Kidney (tissue), 14 donors: ENCODE data around the gene ZNF438. TPM values are rescaled to one million over a fixed set of nuclear protein-coding genes. Genes with fewer than 3 reads are reported as not detected.
"Not testable (repeated sequence)": the region's sequence is repeated elsewhere in the genome, so short reads cannot be mapped to it uniquely, and the experiment has no call there.

Experiments used
- DNase-seq, 5 donors: peaks; one replicate each; pipeline ENCODE4 v3.0.0-alpha.2; 2013 to 2020
- FAIRE-seq: peaks from 2 replicates; lab custom pipeline; 2012; peaks lifted over from hg19 to GRCh38; lab: Jason Lieb, UNC
- H3K27ac ChIP-seq, 2 donors: one replicate each; pipeline ENCODE4 v1.7.0; 2013; ENCODE audit warnings: low read depth in 2 of 2, low read length in 2 of 2, inconsistent platforms in 1 of 2
- H3K27me3 ChIP-seq: one replicate; pipeline ENCODE4 v1.7.1; 2013; ENCODE audit warnings: low read length, inconsistent platforms; ENCODE audit not compliant: control insufficient read depth, insufficient read depth
- H3K36me3 ChIP-seq, 3 donors: one replicate each; pipeline versions ENCODE4 v1.7.0 to v1.7.1; 2013; ENCODE audit warnings: low read length in 3 of 3, control low read depth in 1 of 3, inconsistent platforms in 1 of 3; ENCODE audit not compliant: insufficient read depth in 3 of 3, control insufficient read depth in 2 of 3
- H3K4me1 ChIP-seq, 3 donors: one replicate each; pipeline versions ENCODE4 v1.7.0 to v1.7.1; 2013; ENCODE audit warnings: low read length in 3 of 3, inconsistent platforms in 1 of 3, low read depth in 1 of 3; ENCODE audit not compliant: control insufficient read depth in 2 of 3, insufficient read depth in 2 of 3
- H3K4me3 ChIP-seq, 3 donors: one replicate each; pipeline versions ENCODE4 v1.7.0 to v1.8.1; 2013; ENCODE audit warnings: low read length in 3 of 3, control low read depth in 1 of 3, inconsistent platforms in 1 of 3
- H3K9ac ChIP-seq, 3 donors: one replicate each; pipeline versions ENCODE4 v1.7.0 to v1.7.1; 2013; ENCODE audit warnings: low read length in 3 of 3, control low read depth in 1 of 3, inconsistent platforms in 1 of 3
- H3K9me3 ChIP-seq, 3 donors: one replicate each; pipeline versions ENCODE4 v1.7.0 to v1.7.1; 2013; ENCODE audit warnings: low read length in 3 of 3, control low read depth in 1 of 3, inconsistent platforms in 1 of 3; ENCODE audit not compliant: control insufficient read depth in 2 of 3, insufficient read depth in 1 of 3
- intact Hi-C: fragments of 100-400 bp; cut with DNase I; formaldehyde crosslinking; loops from one replicate; pipeline ENCODE4 v1.11.1; 2022
- polyA plus RNA-seq: library from polyadenylated mRNA; stranded (reverse); fragments of 350-450 nt; fragmentation: Illumina TruSeq; extraction: RNeasy Lipid Tissue Mini Kit (QIAGEN cat#74804); gene quantifications from one replicate; pipeline ENCODE4 v1.2.3, GENCODE V29; 2014; ENCODE audit warnings: low read depth, low replicate concordance; ENCODE audit not compliant: insufficient read depth
- total RNA-seq: library from RNA; stranded (reverse); fragmentation: NEBNext Ultra II Directional; extraction: Animal tissue kit (Norgen Biotek cat#: 25700); gene quantifications from one replicate; pipeline ENCODE4 v1.2.1, GENCODE V29; 2021
- TF ChIP-seq, protein P1 (sequence below): IDR thresholded peaks from 3 replicates; pipeline ENCODE4 v1.5.1; 2012; ENCODE audit warnings: mild to moderate bottlenecking, moderate library complexity, borderline replicate concordance; ENCODE audit not compliant: insufficient read depth; ENCODE audit errors: extremely low read depth
- donor health status: control.
- donor health status: control.
- donor health status: control.
- donor health status: control.
- donor health status: control.
- donor health status: DM: yes; HTN: yes; CAD: no.
- donor health status: Normal renal cell carcinoma (clear cell type).

The ZNF438 gene
- total and polyA plus RNA-seq, 2 donors from 2014 or later, result 5.9 to 9.9 TPM

DNA sequence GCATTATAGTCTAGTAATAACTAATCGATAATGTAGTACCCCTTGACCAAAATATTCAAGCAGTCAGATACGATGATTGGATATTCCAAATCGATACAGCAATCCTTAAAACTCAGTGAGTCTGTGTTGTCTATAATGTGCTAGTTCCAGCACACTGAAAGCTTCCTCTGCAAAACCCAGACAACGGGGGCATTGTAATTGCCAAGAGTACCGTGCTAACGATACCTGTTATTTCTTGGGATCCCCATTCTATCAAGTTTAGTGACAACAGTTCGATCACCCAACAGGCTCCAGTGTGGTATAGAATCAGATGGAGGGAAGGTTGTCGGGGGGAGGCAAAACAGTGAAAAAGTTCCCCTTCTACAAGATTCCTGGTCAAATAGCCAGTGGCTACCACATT is 865 bp downstream of the ZNF438 start:
- TF ChIP-seq, protein P1, sequence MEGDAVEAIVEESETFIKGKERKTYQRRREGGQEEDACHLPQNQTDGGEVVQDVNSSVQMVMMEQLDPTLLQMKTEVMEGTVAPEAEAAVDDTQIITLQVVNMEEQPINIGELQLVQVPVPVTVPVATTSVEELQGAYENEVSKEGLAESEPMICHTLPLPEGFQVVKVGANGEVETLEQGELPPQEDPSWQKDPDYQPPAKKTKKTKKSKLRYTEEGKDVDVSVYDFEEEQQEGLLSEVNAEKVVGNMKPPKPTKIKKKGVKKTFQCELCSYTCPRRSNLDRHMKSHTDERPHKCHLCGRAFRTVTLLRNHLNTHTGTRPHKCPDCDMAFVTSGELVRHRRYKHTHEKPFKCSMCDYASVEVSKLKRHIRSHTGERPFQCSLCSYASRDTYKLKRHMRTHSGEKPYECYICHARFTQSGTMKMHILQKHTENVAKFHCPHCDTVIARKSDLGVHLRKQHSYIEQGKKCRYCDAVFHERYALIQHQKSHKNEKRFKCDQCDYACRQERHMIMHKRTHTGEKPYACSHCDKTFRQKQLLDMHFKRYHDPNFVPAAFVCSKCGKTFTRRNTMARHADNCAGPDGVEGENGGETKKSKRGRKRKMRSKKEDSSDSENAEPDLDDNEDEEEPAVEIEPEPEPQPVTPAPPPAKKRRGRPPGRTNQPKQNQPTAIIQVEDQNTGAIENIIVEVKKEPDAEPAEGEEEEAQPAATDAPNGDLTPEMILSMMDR, result no peak
- H3K36me3 ChIP-seq, result no peaks in the 10 kb centered on the region
- H3K27ac ChIP-seq, result peak overlapping the region; percentile 99 to 100
- H3K9me3 ChIP-seq, result no peaks in the 10 kb centered on the region
- H3K4me3 ChIP-seq, result peak overlapping the region; percentile 59 to 71 (median 71)
- H3K27me3 ChIP-seq, result no peaks in the 10 kb centered on the region
- FAIRE-seq, result no peak
- no peak for DNase-seq
- H3K9ac ChIP-seq, result peak overlapping the region; percentile 17 to 74 (median 52)
- peaks cover 0 to 7% (median 6%) of the 10 kb centered on the region in 3 donors for H3K4me1 ChIP-seq
- intact Hi-C loops, result no loop called here

DNA sequence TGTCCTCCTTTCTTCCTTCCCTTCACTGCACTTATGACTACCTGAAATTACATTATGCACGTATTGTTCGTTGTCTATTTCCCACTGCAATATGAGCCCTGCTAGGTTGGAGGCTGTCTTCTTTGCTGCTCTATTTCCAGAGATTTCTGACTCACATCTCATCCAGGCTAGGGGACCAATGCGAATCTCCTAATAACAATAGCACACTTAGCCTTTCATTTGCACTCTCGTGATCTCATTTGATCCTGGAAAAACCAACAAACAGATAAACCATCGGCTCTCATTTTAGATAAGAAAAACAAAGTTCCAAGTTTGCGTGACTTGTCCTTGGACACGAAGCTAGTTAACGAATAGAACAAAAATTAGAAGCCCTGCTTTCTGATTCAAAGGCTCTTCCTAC is 1.4 kb downstream of the ZNF438 start:
- no peak overlapping the region for H3K9ac ChIP-seq
- peak overlapping the region in 1 of 3 donors; percentile 71 for H3K4me3 ChIP-seq
- intact Hi-C loops, result no loop called here
- no peaks in the 10 kb centered on the region for H3K9me3 ChIP-seq
- TF ChIP-seq, protein P1, result no peak
- no peaks in the 10 kb centered on the region for H3K36me3 ChIP-seq
- no peaks in the 10 kb centered on the region for H3K27me3 ChIP-seq
- no peak overlapping the region for H3K27ac ChIP-seq
- FAIRE-seq (no peak), DNase-seq (no peak)
- H3K4me1 ChIP-seq, result peaks cover 0 to 7% (median 6%) of the 10 kb centered on the region in 3 donors

DNA sequence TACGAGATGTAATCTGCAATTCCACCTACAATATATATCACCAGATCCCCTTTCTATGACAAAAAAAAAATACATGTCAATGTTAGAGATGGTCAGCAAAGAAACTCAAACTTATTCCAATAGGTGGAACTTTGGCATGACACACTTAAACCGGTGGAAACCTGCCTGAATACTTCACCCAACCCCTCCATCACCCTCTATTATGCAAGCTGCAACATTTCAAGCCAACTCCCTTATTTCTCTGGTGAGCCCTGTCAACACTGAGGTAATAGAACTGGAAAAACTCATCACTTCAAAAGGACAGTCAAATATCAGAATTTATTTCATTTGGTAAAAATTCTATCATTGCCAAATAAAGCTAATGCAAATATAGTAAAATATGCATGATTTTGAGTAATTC is 3.6 kb downstream of the ZNF438 start:
- intact Hi-C loops, result no loop called here
- DNase-seq (no peak), FAIRE-seq (no peak)
- no peaks in the 10 kb centered on the region for H3K36me3 ChIP-seq
- H3K9ac ChIP-seq, result no peak overlapping the region
- H3K27ac ChIP-seq, result no peak overlapping the region
- H3K4me1 ChIP-seq, result peaks cover 0 to 7% (median 6%) of the 10 kb centered on the region in 3 donors
- H3K27me3 ChIP-seq, result no peaks in the 10 kb centered on the region
- H3K9me3 ChIP-seq, result no peaks in the 10 kb centered on the region
- no peak overlapping the region for H3K4me3 ChIP-seq
- TF ChIP-seq, protein P1, result no peak

DNA sequence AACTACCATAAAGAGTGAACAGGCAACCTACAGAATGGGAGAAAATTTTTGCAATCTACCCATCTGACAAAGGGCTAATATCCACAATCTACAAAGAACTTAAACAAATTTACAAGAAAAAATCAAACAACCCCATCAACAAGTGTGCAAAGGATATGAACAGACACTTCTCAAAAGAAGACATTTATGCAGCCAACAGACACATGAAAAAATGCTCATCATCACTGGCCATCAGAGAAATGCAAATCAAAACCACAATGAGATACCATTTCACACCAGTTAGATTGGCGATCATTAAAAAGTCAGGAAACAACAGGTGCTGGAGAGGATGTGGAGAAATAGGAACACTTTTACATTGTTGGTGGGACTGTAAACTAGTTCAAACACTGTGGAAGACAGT is 5.4 kb downstream of the ZNF438 start:
- H3K9me3 ChIP-seq, intact Hi-C loops, H3K4me3 ChIP-seq, H3K36me3 ChIP-seq, DNase-seq, H3K9ac ChIP-seq, H3K27me3 ChIP-seq, H3K4me1 ChIP-seq, FAIRE-seq, H3K27ac ChIP-seq: not testable (repeated sequence)
